ENCODE measurements around the gene SPTBN2.

DNA sequence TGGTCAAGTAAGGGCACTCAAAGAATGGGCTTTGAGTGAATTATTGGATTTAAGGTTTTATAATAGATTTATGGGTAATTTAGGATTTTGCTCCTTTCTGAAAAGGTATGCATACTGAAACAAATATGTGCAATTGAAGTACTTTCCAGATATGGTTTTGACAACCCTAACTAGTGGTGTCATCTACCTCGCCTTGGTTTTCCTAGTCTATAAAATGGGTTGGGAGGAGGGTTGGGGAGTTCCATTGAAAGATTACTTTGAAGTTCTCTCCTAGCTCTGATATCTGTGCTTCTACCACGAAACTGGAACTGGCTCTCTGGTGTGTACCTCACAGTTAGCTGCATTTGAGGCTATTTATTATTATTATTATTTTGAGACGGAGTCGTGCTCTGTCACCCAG, 431 bp upstream of the SPTBN2 start:
- no peak for TF ChIP-seq EZH2 (IDR thresholded peaks at IDR 0.05; ENCODE audit: borderline replicate concordance, low read depth, low read length, severe bottlenecking)
- TF ChIP-seq, protein P1, sequence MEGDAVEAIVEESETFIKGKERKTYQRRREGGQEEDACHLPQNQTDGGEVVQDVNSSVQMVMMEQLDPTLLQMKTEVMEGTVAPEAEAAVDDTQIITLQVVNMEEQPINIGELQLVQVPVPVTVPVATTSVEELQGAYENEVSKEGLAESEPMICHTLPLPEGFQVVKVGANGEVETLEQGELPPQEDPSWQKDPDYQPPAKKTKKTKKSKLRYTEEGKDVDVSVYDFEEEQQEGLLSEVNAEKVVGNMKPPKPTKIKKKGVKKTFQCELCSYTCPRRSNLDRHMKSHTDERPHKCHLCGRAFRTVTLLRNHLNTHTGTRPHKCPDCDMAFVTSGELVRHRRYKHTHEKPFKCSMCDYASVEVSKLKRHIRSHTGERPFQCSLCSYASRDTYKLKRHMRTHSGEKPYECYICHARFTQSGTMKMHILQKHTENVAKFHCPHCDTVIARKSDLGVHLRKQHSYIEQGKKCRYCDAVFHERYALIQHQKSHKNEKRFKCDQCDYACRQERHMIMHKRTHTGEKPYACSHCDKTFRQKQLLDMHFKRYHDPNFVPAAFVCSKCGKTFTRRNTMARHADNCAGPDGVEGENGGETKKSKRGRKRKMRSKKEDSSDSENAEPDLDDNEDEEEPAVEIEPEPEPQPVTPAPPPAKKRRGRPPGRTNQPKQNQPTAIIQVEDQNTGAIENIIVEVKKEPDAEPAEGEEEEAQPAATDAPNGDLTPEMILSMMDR (IDR thresholded peaks at IDR 0.05; ENCODE audit: extremely low read depth in 1 of 2, insufficient read depth in 1 of 2, low read depth in 1 of 2, low read length in 2 of 2) = no peak
- TF ChIP-seq, protein P2, sequence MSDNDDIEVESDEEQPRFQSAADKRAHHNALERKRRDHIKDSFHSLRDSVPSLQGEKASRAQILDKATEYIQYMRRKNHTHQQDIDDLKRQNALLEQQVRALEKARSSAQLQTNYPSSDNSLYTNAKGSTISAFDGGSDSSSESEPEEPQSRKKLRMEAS (IDR thresholded peaks at IDR 0.05; ENCODE audit: insufficient read depth, insufficient read length) = no peak
- no peak for TF ChIP-seq MYC (IDR thresholded peaks at IDR 0.05; ENCODE audit: low read depth, low read length)
- no peak for TF ChIP-seq POLR2A (IDR thresholded peaks at IDR 0.05; ENCODE audit: low read depth, low read length)
- TF ChIP-seq JUN (IDR thresholded peaks at IDR 0.05; ENCODE audit: borderline replicate concordance, insufficient read depth, insufficient read length, low read depth) = no peak
- no peak for TF ChIP-seq POLR2AphosphoS5 (IDR thresholded peaks at IDR 0.05; ENCODE audit: insufficient read depth, low read depth, low read length)
- TF ChIP-seq FOS (IDR thresholded peaks at IDR 0.05; ENCODE audit: borderline replicate concordance, insufficient read depth, low read length) = no peak
- no peak for TF ChIP-seq GATA2 (IDR thresholded peaks at IDR 0.05; ENCODE audit: insufficient read depth, insufficient read length, low read depth, low read length)

Data from endothelial cell of umbilical vein (primary cell).